RWPE1 (cell line): ENCODE results near the gene AP3D1.

Source experiments
- CTCF ChIA-PET: fragments of 350-600 bp; sonication (Branson Sonifier 250); formaldehyde crosslinking; extraction: SDS; loops from one replicate; lab custom pipeline; 2021; lab: Yijun Ruan, JAX
- POLR2A ChIA-PET: fragments of 400-600 bp; formaldehyde crosslinking; extraction: SDS; loops from one replicate; lab custom pipeline; 2020; ENCODE audit warnings: antibody characterized with exemption; ENCODE audit not compliant: low non-redundant PET; lab: Yijun Ruan, JAX
- DNase-seq: peaks from one replicate; pipeline ENCODE4 v3.0.0; 2012; ENCODE audit warnings: low spot score
- H3K27ac ChIP-seq: fragments of 450-650 bp; 2 replicates; pipeline ENCODE4 v1.5.1; 2017
- CTCF ChIP-seq: fragments of 450-650 bp; conservative IDR thresholded peaks from 2 replicates; pipeline ENCODE4 v1.5.1; 2017; ENCODE audit warnings: low read depth, mild to moderate bottlenecking

AP3D1 gene

GRCh38 chr19:2062770-2063169, 88.6 kb downstream of the AP3D1 start:
- ChIA-PET POLR2A (no interaction called here), CTCF (interaction anchor here (0.6 to 1.0 kb wide), 2 partner anchors 15 to 132 kb away, joined by 3 read pairs; no protein-coding TSS in a partner anchor)
- no peak for DNase-seq
- no peak for TF ChIP-seq CTCF
- H3K27ac ChIP-seq = peak overlapping the region; percentile 100

GRCh38 chr19:2062389-2062729, 89.0 kb downstream of the AP3D1 start:
- no peak for TF ChIP-seq CTCF
- ChIA-PET POLR2A (no interaction called here), CTCF (interaction anchor here (0.6 to 1.1 kb wide), 3 partner anchors 8 to 131 kb away, joined by 3 read pairs; no protein-coding TSS in a partner anchor)
- H3K27ac ChIP-seq = peak overlapping the region; percentile 100
- DNase-seq = no peak

GRCh38 chr19:2061495-2062388, 89.6 kb downstream of the AP3D1 start:
- H3K27ac ChIP-seq = peak overlapping the region; percentile 100
- ChIA-PET POLR2A (interaction anchor here (1.1 kb wide), 1 partner anchor 12 kb away, joined by 4 read pairs; no protein-coding TSS in a partner anchor), CTCF (interaction anchor here (1.1 kb wide), 1 partner anchor 8 kb away, joined by 3 read pairs; no protein-coding TSS in a partner anchor)
- peak; percentile 98 for DNase-seq
- TF ChIP-seq CTCF = no peak

- CTCF ChIA-PET = interaction anchor here (1.0 to 1.1 kb wide), 2 partner anchors 9 kb away, joined by 3 to 4 read pairs; no protein-coding TSS in a partner anchor
- peak overlapping the region; percentile 100 for H3K27ac ChIP-seq
- peak; percentile 44 for DNase-seq
- TF ChIP-seq CTCF = no peak
- POLR2A ChIA-PET = interaction anchor here (1.1 kb wide), 1 partner anchor 11 kb away, joined by 4 read pairs; no protein-coding TSS in a partner anchor
Measured at GRCh38 chr19:2060884-2061494, 90.4 kb downstream of the AP3D1 start.

GRCh38 chr19:2059422-2060201, 91.8 kb downstream of the AP3D1 start:
- no peak for TF ChIP-seq CTCF
- DNase-seq = peak; percentile 45
- H3K27ac ChIP-seq = peak overlapping the region; percentile 100
- POLR2A ChIA-PET = no interaction called here
- CTCF ChIA-PET = interaction anchor here (0.7 kb wide), 1 partner anchor 12 kb away, joined by 4 read pairs; no protein-coding TSS in a partner anchor
